HK-2 (cell line): ENCODE measurements around the gene CDK11A.
"Not testable (repeated sequence)": the region's sequence is repeated elsewhere in the genome, so short reads cannot be mapped to it uniquely, and the experiment has no call there.

ENCODE experiments used
- DNase-seq: peaks from one replicate; pipeline ENCODE4 v3.0.0-alpha.2; 2018; ENCODE audit not compliant: unreplicated experiment

The CDK11A gene

GRCh38 chr1:1754051-1754815 lies 30.1 kb upstream of the CDK11A start:
- no peak for DNase-seq

DNA sequence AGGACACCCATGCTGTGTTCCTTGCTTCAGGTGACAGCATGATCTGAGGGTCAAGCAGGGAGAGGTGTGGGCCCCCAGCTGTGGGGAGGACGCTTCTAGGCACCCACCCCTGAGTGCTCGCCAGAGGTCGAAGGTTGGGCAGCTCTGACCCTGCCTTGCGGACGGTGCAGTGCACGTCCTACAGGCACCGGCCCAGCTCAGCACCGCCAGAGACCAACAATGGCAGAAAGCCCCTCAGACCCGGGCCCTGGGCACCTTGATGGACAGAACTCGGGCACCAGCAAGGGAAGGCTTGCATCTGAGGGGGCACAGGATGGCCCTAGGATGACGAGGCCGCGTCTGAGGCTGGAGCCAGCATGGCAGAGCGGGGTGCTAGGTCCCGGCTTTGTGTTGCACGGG lies 29.4 kb upstream of the CDK11A start:
- no peak for DNase-seq

GRCh38 chr1:1752636-1753606 lies 28.8 kb upstream of the CDK11A start:
- DNase-seq = no peak

DNA sequence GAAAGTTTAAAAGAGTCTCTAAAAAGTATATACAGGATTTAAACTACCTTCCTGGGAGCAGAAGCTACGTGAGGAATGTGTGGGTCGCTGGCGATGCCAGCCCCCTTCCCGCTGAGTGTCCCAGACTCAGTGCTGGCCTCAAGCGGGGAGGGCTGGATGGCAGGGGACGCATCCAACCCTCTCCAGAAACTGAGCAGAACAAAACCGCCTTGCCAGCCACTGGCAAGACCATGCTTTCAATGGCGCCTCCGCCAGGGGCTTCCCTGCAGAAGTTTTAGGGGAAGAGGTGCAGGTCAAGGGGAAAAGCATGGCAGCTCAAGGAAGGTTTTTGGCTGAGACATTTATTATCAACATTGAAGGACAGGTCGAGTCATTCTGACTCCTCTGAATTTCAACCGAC lies 28.0 kb upstream of the CDK11A start:
- no peak for DNase-seq

DNA sequence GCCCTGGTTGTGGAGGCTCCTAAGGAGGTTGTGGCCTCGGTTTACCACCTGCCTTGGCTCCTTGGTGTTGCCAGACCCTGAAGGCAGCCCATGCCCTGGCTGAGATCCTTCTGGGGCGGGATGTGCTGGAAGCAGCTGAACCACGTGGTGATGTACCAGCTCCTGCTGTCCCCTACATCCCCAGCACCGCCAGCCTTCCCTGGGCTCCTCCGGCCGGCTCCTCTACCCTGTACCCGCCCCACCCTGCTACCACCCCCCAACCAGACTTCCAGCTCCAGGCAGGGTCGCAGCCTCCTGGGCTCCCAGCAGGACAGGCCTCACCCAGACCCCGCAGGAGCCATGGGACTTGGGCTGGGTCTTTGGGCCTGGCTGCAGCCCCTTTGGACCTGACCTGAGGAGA lies 25.8 kb upstream of the CDK11A start:
- DNase-seq = not testable (repeated sequence)

DNA sequence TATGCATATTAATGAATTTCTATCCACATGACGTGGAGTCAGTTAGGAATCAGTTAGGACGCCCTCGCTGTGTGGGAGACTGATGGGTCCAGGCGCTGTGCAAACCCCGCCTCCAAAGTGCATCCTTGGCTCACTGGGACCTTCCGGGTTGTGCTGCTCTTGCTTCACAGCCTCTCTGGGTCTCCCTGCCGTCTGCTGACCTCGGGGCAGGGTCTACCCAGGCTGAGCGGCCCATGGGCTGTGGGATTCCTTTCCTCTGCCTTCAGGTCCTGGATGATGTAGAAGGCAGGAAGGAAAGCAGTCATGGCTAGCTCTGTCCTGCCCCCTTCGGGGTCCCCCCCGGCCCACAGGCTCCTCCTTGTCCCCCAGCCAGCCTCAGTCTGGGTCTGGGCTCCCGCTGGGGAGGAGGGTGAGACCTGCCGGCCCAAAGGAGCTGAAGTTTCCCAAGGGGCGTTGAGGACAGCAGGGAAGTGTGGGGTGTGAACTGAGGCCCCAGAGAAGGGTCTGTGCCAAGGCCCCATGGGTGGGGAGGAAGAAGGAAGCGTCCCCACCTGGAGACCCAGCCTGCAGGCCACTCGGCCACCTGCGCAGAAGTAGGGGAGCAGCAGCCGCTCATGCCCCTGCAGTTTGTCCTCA lies 24.6 kb upstream of the CDK11A start:
- no peak for DNase-seq

DNA sequence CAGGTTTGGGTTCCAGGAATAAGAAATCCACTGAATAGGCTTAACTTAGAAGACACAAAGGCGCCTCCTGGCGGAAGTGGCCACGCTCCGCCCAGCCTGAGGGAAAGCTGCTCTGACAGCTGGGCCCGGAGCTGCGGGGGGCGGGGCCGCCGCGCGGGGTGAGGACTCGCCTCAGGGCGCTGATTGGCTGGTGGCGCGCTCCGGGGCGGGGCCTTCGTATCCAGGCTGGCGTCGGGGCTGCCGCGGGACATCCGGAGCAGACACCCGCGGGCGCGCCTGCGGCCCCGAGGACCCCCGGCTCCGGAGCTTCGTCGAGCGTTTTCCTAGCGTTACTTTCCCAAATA lies 22.4 kb upstream of the CDK11A start:
- not testable (repeated sequence) for DNase-seq

DNA sequence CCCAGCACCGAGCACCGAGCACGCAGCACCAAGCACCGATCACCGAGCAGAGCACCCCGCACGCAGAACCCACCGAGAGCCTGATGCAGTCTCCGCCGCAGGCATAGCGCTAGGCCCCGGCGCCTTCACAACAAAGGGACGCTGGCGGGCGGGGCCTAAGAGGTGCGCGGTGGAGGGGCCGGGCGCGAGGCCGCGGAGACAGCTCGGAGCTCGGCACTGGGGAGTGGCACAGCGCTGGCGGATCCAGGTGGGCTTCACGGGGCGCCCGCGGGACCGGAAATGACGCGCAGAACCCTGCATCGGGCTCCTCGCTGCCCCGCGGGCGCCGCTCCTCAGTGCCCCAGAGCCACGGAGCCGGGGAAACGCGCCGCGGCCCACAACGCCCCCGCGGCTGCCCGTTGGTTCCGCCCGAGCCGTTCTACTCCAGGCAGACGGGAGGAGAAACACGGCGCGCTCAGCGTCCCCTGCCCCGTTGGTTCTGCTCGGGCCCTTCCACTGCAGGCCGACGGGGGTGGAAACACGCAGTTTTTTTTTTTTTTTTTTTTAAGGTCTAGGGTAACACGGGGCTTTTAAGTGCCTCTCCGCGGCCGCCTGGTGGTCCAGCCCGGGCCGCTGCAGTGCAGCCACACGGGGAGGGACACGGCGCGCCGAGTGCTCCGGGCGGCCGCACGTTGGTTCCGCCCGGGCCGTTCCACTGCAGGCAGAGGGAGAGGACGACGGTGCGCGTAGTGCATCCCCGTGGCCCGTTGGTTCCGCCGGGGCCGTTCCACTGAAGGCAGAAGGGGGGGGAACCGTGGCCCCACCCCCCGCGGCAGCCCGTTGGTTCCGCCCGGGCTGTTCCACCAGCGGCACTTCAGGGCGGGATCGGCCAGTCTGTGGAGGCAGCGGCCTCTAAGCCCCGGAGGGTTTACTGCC lies 21.8 kb upstream of the CDK11A start:
- DNase-seq = peak; percentile 71

- DNase-seq = not testable (repeated sequence)
Observed at GRCh38 chr1:1742529-1742928, 18.4 kb upstream of the CDK11A start.

DNA sequence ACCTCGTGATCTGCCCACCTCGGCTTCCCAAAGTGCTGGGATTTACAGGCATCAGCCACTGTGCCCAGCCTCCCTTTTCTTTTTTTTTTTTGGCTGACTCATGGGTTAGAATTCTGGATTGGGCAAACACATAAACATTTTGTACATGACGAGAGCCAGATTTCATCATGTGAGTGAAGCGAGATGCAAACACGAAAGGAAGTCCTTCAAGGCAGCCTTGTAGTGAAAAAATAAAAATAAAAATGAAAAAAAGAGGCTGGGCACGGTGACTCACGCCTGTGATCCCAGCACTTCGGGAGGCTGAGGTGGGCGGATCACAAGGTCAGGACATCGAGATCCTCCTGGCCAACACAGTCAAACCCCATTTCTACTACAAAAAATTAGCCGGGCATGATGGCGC lies 16.9 kb upstream of the CDK11A start:
- DNase-seq = not testable (repeated sequence)

GRCh38 chr1:1738799-1739337 lies 14.7 kb upstream of the CDK11A start:
- not testable (repeated sequence) for DNase-seq

- not testable (repeated sequence) for DNase-seq
Observed at GRCh38 chr1:1737675-1738590, 13.8 kb upstream of the CDK11A start.

DNA sequence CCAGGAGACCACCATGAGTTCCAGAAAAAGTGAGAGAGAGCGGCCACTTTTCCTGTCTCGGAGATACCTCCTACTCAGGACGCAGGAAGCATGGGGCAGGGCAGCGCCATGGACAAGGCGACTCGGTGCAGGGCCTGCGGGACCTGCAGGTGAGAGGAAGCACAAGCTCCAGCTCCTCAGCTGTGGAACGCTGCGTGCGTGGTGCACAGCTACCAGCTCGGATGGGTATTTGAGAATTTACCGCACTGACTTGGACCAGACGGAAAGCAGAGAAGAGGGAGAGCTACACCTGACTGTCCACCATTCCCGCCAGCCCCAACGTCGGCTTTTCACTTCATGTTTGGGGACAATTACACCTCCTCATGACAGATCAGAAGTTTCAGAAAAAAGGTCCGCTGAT lies 8.2 kb upstream of the CDK11A start:
- no peak for DNase-seq

DNA sequence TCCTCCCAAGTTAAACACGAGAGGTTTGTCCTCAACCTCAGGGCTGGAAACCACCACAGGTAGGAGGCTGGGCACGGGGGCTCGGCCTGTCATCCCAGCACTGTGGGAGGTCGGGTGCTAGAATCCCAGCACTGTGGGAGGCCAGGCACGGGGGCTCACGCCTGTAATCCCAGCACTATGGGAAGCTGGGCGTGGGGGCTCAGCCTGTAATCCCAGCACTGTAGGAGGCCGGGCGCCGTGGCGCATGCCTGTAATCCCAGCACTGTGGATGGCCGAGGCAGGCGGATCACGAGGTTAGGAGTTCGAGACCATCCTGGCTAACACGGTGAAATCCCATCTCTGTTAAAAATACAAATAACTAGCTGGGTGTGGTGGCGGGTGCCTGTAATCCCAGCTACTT lies 6.7 kb upstream of the CDK11A start:
- no peak for DNase-seq

DNA sequence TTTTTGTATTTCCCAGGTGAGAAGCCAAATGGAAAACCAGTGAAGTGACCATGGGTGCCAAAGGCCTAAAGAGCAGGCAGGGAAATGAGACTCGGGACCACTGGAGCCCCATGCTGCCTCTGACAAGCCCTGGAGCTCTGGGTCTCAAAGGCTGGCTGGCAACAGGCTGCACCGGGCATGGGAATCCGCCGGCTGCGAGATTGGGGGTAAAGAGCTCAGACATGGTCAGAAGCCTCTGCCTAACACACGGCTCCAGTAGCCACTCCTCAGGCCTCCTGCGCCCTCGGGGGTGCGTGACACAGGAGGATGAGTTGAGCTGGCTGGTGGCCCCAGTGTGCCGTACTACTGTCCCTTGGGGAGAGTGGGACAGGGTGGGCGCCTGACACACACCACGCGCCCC lies 6.1 kb upstream of the CDK11A start:
- DNase-seq = not testable (repeated sequence)

- not testable (repeated sequence) for DNase-seq
Observed at GRCh38 chr1:1729116-1729816, 5.1 kb upstream of the CDK11A start.

GRCh38 chr1:1728308-1729005 lies 4.3 kb upstream of the CDK11A start:
- not testable (repeated sequence) for DNase-seq

GRCh38 chr1:1727131-1727651 lies 3.0 kb upstream of the CDK11A start:
- not testable (repeated sequence) for DNase-seq
